Lung (tissue), 12 donors: ENCODE data around the gene RXFP2. TPM values are rescaled to one million over a fixed set of nuclear protein-coding genes. Genes with fewer than 3 reads are reported as not detected.

Experiments used
- ATAC-seq: fragments of 200-7000 bp; cut with Tn5 transposase; one replicate; pipeline ENCODE4 v1.9.1; 2020; ENCODE audit warnings: moderate number of reproducible peaks; ENCODE audit not compliant: insufficient read depth, low FRiP score
- DNase-seq, 3 donors: peaks; one replicate each; pipeline ENCODE4 v3.0.0-alpha.2; 2013 to 2017
- H3K27ac ChIP-seq, 2 donors: one replicate each; pipeline ENCODE4 v1.5.1; 2013; ENCODE audit warnings: mild to moderate bottlenecking in 2 of 2, moderate library complexity in 2 of 2, control low read depth in 1 of 2, inconsistent platforms in 1 of 2, low read depth in 1 of 2, low read length in 1 of 2
- H3K27me3 ChIP-seq, 3 donors: one replicate each; pipeline ENCODE4 v1.5.1; 2013; ENCODE audit warnings: low read length in 2 of 3; ENCODE audit not compliant: control insufficient read depth in 3 of 3, insufficient read depth in 3 of 3
- H3K36me3 ChIP-seq, 4 donors: one replicate each; pipeline ENCODE4 v1.5.1; 2013; ENCODE audit warnings: low read length in 4 of 4, mild to moderate bottlenecking in 1 of 4, moderate library complexity in 1 of 4; ENCODE audit not compliant: control insufficient read depth in 4 of 4, insufficient read depth in 4 of 4
- H3K4me1 ChIP-seq, 5 donors: one replicate each; pipeline ENCODE4 v1.5.1; 2013; ENCODE audit warnings: low read length in 5 of 5, mild to moderate bottlenecking in 2 of 5, moderate library complexity in 1 of 5; ENCODE audit not compliant: control insufficient read depth in 5 of 5, insufficient read depth in 5 of 5
- H3K4me3 ChIP-seq: one replicate; pipeline ENCODE4 v1.5.1; 2013; ENCODE audit warnings: mild to moderate bottlenecking, control low read depth, moderate library complexity
- H3K9ac ChIP-seq, 2 donors: one replicate each; pipeline ENCODE4 v1.5.1; 2013; ENCODE audit warnings: low read length in 2 of 2, control low read depth in 1 of 2; ENCODE audit not compliant: insufficient read depth in 1 of 2
- H3K9me3 ChIP-seq, 4 donors: one replicate each; pipeline ENCODE4 v1.5.1; 2013; ENCODE audit warnings: low read length in 3 of 4, mild to moderate bottlenecking in 1 of 4, moderate library complexity in 1 of 4; ENCODE audit not compliant: control insufficient read depth in 4 of 4, insufficient read depth in 3 of 4
- CTCF ChIP-seq: IDR thresholded peaks from 2 replicates; pipeline ENCODE4 v1.5.1; 2012; ENCODE audit warnings: mild to moderate bottlenecking; ENCODE audit errors: control extremely low read depth, extremely low read depth
- WGBS, 2 donors: extraction: QIAGEN DNeasy Blood & Tissue Kit; methylation state at CpG; one replicate each; pipeline ENCODE4 v1.1.7; 2013; 5-methylcytosine and 5-hydroxymethylcytosine counted together
- polyA plus RNA-seq, 2 donors: library from polyadenylated mRNA; stranded (reverse); fragments of 200-250 nt; gene quantifications; one replicate each; pipeline ENCODE4 v1.2.1, GENCODE V29; 2013
- total RNA-seq, 2 donors: library from RNA; depleted of rRNA in 1 of 2; stranded (reverse); fragments of >200 nt in 1 of 2; gene quantifications; one replicate each; pipeline ENCODE4 v1.2.1, GENCODE V29; 2014 to 2021
- donor health status: control.
- donor health status: control.
- donor health status: Bipolar disorder and iron deficiency.
- donor health status: healthy.
- donor health status: DM: yes; HTN: yes; CAD: no.

RXFP2 gene
- total and polyA plus RNA-seq, 4 donors: not detected

GRCh38 chr13:31774186-31774750 is 34.9 kb downstream of the RXFP2 start:
- WGBS, 2 donors: 91 to 93% methylated on average over 5 of the region's 5 CpGs
- Histone ChIP-seq H3K4me3 (no peak overlapping the region), H3K4me1 (peaks cover 0 to 1% (median 0%) of the 10 kb centered on the region in 5 donors), H3K36me3 (no peaks in the 10 kb centered on the region), H3K27me3 (no peaks in the 10 kb centered on the region), H3K9ac (no peak overlapping the region), H3K9me3 (no peaks in the 10 kb centered on the region), H3K27ac (no peak overlapping the region)
- DNase-seq (no peak), ATAC-seq (no peak)
- no peak for TF ChIP-seq CTCF

- Histone ChIP-seq H3K4me3 (no peak overlapping the region), H3K9me3 (no peaks in the 10 kb centered on the region), H3K27me3 (no peaks in the 10 kb centered on the region), H3K9ac (no peak overlapping the region), H3K27ac (no peak overlapping the region), H3K36me3 (no peaks in the 10 kb centered on the region), H3K4me1 (peaks cover 0 to 1% (median 0%) of the 10 kb centered on the region in 5 donors)
- WGBS, 2 donors: 97 to 98% methylated on average over 2 of the region's 2 CpGs
- TF ChIP-seq CTCF: no peak
- DNase-seq: no peak
- ATAC-seq: no peak
These were observed 35.8 kb downstream of the RXFP2 start for GRCh38 chr13:31775148-31775547.

GRCh38 chr13:31775686-31776085 is 36.4 kb downstream of the RXFP2 start:
- Histone ChIP-seq H3K4me1 (peaks cover 0 to 1% (median 0%) of the 10 kb centered on the region in 5 donors), H3K9ac (no peak overlapping the region), H3K4me3 (no peak overlapping the region), H3K36me3 (no peaks in the 10 kb centered on the region), H3K9me3 (no peaks in the 10 kb centered on the region), H3K27me3 (no peaks in the 10 kb centered on the region), H3K27ac (no peak overlapping the region)
- 81 to 82% methylated on average over 3 of the region's 3 CpGs for WGBS, 2 donors
- no peak for DNase-seq
- no peak for TF ChIP-seq CTCF
- no peak for ATAC-seq

- 66 to 73% methylated on average over 4 of the region's 4 CpGs for WGBS, 2 donors
- Histone ChIP-seq H3K27me3 (no peaks in the 10 kb centered on the region), H3K27ac (no peak overlapping the region), H3K9ac (no peak overlapping the region), H3K4me3 (no peak overlapping the region), H3K9me3 (no peaks in the 10 kb centered on the region), H3K4me1 (peaks cover 0 to 1% (median 0%) of the 10 kb centered on the region in 5 donors), H3K36me3 (no peaks in the 10 kb centered on the region)
- no peak for ATAC-seq
- no peak for DNase-seq
- no peak for TF ChIP-seq CTCF
These were observed 41.7 kb downstream of the RXFP2 start for GRCh38 chr13:31781064-31781463.
